Activated B cell treated with CpG ODN at 0.5 μM for 24 hours (primary cell): ENCODE data around the gene LRP2BP. TPM values are rescaled to one million over a fixed set of nuclear protein-coding genes. Genes with fewer than 3 reads are reported as not detected.

Experiments
- ATAC-seq: fragments of 200-7000 bp; cut with Tn5 transposase; one replicate; pipeline ENCODE4 v1.10.0; 2021; ENCODE audit warnings: low read depth, mild to moderate bottlenecking, moderate library complexity
- CTCF ChIA-PET: fragments of 350-600 bp; sonication (Branson Sonifier 250); formaldehyde crosslinking; loops from one replicate; lab custom pipeline; 2021; ENCODE audit warnings: antibody characterized with exemption; lab: Charles Lee
- POLR2A ChIA-PET: fragments of 350-600 bp; sonication (Branson Sonifier 250); formaldehyde crosslinking; loops from one replicate; lab custom pipeline; 2021; ENCODE audit warnings: antibody characterized with exemption; lab: Charles Lee
- DNase-seq: peaks from one replicate; pipeline ENCODE4 v3.0.0; 2022
- H3K27ac Mint-ChIP-seq: one replicate; pipeline ENCODE4 v1.8.0; 2020; ENCODE audit warnings: mixed read lengths
- H3K27me3 Mint-ChIP-seq: one replicate; pipeline ENCODE4 v1.8.0; 2021; ENCODE audit warnings: mixed read lengths
- H3K36me3 Mint-ChIP-seq: one replicate; pipeline ENCODE4 v1.8.0; 2021; ENCODE audit warnings: low read depth, mixed read lengths
- H3K4me1 Mint-ChIP-seq: one replicate; pipeline ENCODE4 v1.8.0; 2021; ENCODE audit warnings: mixed read lengths
- H3K4me3 Mint-ChIP-seq: one replicate; pipeline ENCODE4 v1.8.0; 2020; ENCODE audit warnings: mild to moderate bottlenecking, mixed read lengths
- H3K9me3 Mint-ChIP-seq: one replicate; pipeline ENCODE4 v1.8.0; 2020; ENCODE audit warnings: mixed read lengths
- CTCF ChIP-seq: fragments of 200-600 bp; IDR thresholded peaks from one replicate; pipeline ENCODE4 v1.8.0; 2022; ENCODE audit warnings: antibody characterized with exemption, mild to moderate bottlenecking
- intact Hi-C: fragments of 100-400 bp; cut with micrococcal nuclease; formaldehyde crosslinking; loops from one replicate; pipeline ENCODE4 v1.15.1; 2024
- total RNA-seq: library from RNA; stranded (reverse); gene quantifications from 2 replicates; pipeline ENCODE4 v1.2.3, GENCODE V29; 2022

Gene LRP2BP
- total RNA-seq, 1 donor from 2014 or later = 0.75 TPM

- POLR2A ChIA-PET = no interaction called here
- no peak for ATAC-seq
Observed at GRCh38 chr4:185429660-185430059, 33.9 kb upstream of the LRP2BP start.

GRCh38 chr4:185426960-185427688 lies 31.4 kb upstream of the LRP2BP start:
- Mint-ChIP-seq H3K27ac (peak overlapping the region; percentile 13), H3K9me3 (no peaks in the 10 kb centered on the region), H3K4me3 (peak overlapping the region; percentile 20), H3K27me3 (no peaks in the 10 kb centered on the region), H3K4me1 (peaks cover 17% of the 10 kb centered on the region), H3K36me3 (peaks cover 6% of the 10 kb centered on the region)
- intact Hi-C loops = loop anchor here (1.0 to 5.0 kb wide), 3 partner anchors 160 to 765 kb away; partner anchors contain the start of genes CFAP97 and CYP4V2
- POLR2A ChIA-PET = interaction anchor here (0.7 to 2.6 kb wide), 6 partner anchors 21 to 357 kb away, joined by 3 to 46 read pairs (median 4); partner anchors contain the start of genes ANKRD37 and LRP2BP
- DNase-seq = no peak
- ATAC-seq = no peak
- CTCF ChIA-PET = interaction anchor here (0.7 to 1.6 kb wide), 4 partner anchors 11 to 170 kb away, joined by 3 to 4 read pairs (median 3); no protein-coding TSS in a partner anchor
- no peak for TF ChIP-seq CTCF

More at GRCh38 chr4:185429660-185430059, 33.9 kb upstream of the LRP2BP start:
- intact Hi-C loops = loop anchor here (5.0 kb wide), 1 partner anchor 763 kb away; the partner anchor contains the start of gene CYP4V2
- Mint-ChIP-seq H3K9me3 (no peaks in the 10 kb centered on the region), H3K4me1 (peaks cover 9% of the 10 kb centered on the region), H3K27me3 (no peaks in the 10 kb centered on the region), H3K36me3 (peaks cover 4% of the 10 kb centered on the region), H3K27ac (no peak overlapping the region), H3K4me3 (no peak overlapping the region)
- DNase-seq = no peak
- CTCF ChIA-PET = no interaction called here
- no peak for TF ChIP-seq CTCF

- intact Hi-C loops = loop anchor here (1.0 to 5.0 kb wide), 9 partner anchors 21 to 767 kb away; partner anchors contain the start of genes ANKRD37, CCDC110, CFAP97 and CYP4V2
- Mint-ChIP-seq H3K36me3 (peaks cover 18% of the 10 kb centered on the region), H3K9me3 (no peaks in the 10 kb centered on the region), H3K27ac (peak within 1 kb of the TSS; percentile 99), H3K27me3 (no peaks in the 10 kb centered on the region), H3K4me3 (peak within 1 kb of the TSS; percentile 89), H3K4me1 (peaks cover 17% of the 10 kb centered on the region)
- ATAC-seq (peak; percentile 86), DNase-seq (peak; percentile 92)
- POLR2A ChIA-PET = interaction anchor here (0.8 to 2.6 kb wide), 13 partner anchors 11 to 691 kb away, joined by 3 to 46 read pairs (median 4); partner anchors contain the start of genes ANKRD37, LRP2BP and SLC25A4
- CTCF ChIA-PET = interaction anchor here (1.6 to 2.6 kb wide), 2 partner anchors 9 to 172 kb away, joined by 3 to 16 read pairs; no protein-coding TSS in a partner anchor
- no peak for TF ChIP-seq CTCF
Observed at GRCh38 chr4:185425647-185426352, 30.1 kb upstream of the LRP2BP start, which contains the start of gene UFSP2. Gene UFSP2 (minus strand): TSS chr4:185425964. CDS start chr4:185425868, 96 bp downstream.

GRCh38 chr4:185424905-185425646 lies 29.4 kb upstream of the LRP2BP start:
- intact Hi-C loops = loop anchor here (1.0 to 5.0 kb wide), 7 partner anchors 20 to 767 kb away; partner anchors contain the start of genes ANKRD37, CCDC110, CYP4V2 and SLC25A4
- Mint-ChIP-seq H3K4me3 (peak overlapping the region; percentile 89), H3K27ac (peak overlapping the region; percentile 99), H3K9me3 (no peaks in the 10 kb centered on the region), H3K4me1 (peaks cover 17% of the 10 kb centered on the region), H3K27me3 (no peaks in the 10 kb centered on the region), H3K36me3 (peaks cover 18% of the 10 kb centered on the region)
- ChIA-PET CTCF (interaction anchor here (2.6 kb wide), 1 partner anchor 173 kb away, joined by 16 read pairs; no protein-coding TSS in a partner anchor), POLR2A (interaction anchor here (0.9 to 2.6 kb wide), 11 partner anchors 12 to 691 kb away, joined by 3 to 46 read pairs (median 5); partner anchors contain the start of genes ANKRD37, LRP2BP and SLC25A4)
- ATAC-seq (no peak), DNase-seq (no peak)
- no peak for TF ChIP-seq CTCF
